HTERT RPE-1 (cell line): Measurements from ENCODE around the gene NINL.
"Not testable (repeated sequence)": the region's sequence is repeated elsewhere in the genome, so short reads cannot be mapped to it uniquely, and the experiment has no call there.

Experiments
- in situ Hi-C: fragments of 300-500 bp; cut with MboI; formaldehyde crosslinking; loops from 4 replicates; pipeline ENCODE4 v1.14.3; 2020; ENCODE audit warnings: low sequenced_read_pairs

The NINL gene

DNA sequence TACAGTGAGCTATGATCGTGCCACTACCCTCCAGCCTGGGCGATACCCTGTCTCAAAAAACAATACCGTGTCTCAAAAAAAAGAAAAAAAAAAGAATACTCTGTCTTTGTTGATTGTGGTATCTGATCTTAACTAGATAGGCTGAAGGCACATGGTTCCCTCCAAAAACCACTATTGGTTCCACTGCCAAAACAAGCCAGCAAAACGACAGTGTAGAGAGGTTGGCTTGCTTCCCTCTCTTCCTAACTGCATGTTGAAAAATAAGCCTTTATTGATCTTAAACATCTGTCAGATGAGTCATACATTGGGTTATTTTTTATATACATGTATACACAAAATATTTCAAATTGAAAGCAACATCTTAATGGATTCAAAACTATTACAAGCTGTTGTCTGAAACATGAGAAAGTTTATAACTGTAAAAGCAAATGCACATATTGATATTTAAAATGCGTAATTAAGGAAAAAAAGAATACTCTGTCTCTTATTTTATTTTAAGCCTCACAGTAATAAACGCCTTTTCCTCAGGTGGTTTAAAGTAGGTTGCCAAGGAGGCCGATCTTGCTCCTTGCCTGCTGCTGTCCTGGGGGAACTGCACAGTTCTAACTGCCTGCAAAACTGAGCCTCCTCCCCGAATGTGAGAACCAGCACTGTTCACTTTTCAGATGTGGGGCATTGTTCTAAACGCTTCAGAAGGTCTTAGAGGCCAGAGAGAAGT lies 7.0 kb upstream of the NINL start:
- in situ Hi-C loops = no loop called here

DNA sequence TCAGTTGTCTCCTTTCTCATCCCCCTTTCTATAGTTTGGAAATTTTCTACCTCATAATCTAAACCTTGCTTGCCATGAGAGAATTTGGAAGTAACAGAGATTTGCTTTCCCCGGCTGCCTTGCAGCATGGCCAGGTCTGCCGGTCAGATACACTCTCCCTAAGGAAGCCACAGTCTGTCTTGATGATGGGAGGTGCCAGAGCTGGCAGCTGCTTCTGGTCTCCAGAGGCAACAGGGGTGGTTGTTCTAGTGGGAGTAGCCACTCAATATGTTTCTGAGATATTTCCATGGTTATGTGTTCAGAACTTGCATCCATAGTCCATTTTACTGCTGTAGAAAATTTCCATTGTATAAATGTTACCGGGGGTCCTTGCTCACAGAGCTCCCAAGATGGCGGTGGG lies 5.4 kb upstream of the NINL start:
- in situ Hi-C loops = not testable (repeated sequence)

DNA sequence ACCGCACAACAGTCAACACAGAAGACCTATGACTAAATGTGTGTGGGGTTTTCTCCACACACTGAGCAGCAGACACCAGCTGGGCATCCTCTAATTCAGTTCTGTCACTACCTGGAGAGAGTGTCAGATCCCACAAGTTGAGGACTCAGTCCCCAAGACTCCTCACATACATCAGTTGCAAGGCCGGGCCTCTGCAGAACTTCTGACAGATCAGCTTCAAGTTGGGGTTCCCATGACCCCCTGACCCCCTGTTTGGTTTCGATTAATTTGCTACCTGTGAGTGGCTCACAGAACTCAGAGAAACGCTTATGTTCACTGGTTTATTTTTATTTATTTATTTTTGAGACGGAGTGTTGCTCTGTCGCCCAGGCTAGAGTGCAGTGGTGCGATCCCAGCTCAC lies 3.2 kb upstream of the NINL start:
- in situ Hi-C loops = no loop called here

DNA sequence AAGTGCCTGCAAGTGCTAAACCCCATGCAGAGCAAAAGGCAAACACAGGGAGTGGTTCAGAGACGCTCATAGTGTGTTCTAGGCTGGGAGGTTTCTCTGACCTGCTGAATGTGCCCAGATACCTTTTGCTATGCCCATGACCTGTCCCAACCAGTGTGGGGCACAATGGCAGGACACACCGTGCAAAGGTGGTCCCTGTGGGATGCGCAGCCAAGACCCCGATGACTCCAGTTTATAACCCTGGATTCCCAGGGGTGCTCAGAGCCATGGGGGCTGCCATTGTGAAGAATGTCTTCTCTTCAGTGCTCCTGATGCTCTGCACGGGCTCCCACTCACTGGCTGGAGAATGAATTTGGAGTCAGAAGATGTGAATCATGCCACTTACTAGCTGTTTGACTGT lies 2.2 kb upstream of the NINL start:
- in situ Hi-C loops = no loop called here

DNA sequence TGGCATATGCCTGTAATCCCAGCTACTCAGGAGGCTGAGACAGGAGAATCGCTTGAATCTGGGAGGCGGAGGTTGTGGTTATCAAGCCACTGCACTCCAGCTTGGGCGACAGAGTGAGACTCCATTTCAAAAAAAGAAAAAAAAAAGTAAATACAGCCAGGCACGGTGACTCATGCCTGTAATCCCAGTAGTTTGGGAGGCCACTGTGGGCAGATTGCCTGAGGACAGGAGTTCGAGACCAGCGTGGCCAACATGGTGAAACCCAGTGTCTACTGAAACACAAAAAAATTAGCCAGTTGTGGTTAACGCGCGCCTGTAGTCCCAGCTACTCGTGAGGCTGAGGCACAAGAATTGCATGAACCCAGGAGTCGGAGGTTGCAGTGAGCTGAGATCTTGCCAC lies 1.5 kb upstream of the NINL start:
- in situ Hi-C loops = no loop called here

DNA sequence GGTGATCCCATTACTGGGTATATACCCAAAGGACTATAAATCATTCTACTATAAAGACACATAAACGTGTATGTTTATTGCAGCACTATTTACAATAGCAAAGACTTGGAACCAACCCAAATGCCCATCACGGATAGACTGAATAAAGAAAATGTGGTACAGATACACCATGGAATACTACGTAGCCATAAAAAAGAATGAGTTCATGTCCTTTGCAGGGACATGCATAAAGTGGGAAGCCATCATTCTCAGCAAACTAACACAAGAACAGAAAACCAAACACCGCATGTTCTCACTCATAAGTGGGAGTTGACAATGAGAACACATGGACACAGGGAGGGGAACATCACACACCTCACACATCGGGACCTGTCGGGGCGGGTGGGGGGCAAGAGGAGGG lies 1.7 kb downstream of the NINL start:
- in situ Hi-C loops = not testable (repeated sequence)

DNA sequence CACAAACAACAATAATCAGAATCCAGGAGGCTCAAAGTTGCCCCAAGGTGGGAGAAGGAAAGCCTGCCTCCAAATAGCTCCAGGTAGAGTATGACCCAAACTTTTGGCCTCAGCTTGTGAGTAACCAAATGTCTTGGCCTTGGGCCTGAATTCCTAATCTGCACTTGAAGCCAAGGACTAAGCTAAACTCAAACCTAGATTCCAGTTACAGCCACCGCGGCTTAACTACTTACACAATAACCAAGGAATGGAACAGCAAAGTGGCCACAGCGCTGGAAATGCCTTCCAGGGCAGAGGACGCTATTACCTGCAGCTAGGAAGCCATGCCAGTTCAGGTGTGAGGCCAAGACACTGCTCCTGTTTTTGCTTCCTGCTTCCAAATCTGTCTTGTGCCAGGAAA lies 4.6 kb downstream of the NINL start:
- in situ Hi-C loops = no loop called here

DNA sequence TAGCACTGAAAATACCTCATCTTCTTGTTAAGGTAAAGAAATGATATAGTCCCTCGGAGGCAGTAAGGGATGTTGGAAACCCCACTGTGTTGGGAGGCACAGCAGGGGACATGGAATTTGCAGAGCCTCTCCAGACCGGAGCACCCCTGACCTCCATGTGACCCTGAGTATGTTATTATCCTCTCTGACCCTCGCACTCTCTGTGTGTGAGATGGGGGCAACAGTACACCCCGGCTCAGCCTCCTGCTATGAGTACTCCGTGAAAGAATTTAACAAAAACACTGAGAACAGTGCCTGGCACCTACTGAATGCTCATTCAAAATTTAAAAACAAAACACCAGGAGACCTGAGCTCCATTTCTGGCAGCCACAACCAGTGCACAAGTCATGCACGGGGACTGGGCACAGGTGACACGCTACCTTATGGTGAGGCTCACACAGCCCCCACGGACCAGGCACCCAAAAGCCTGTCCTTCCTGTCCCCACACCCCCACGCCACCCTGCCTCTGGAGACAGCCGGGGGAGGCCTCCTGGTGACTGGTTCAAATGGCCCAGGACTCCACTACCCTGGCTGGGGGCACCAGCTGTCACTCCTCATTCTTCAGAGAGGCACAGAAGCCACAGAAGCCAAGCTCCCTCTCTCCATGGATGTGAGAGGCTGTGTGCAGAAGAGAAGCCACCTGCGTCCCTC lies 6.1 kb downstream of the NINL start:
- in situ Hi-C loops = no loop called here

DNA sequence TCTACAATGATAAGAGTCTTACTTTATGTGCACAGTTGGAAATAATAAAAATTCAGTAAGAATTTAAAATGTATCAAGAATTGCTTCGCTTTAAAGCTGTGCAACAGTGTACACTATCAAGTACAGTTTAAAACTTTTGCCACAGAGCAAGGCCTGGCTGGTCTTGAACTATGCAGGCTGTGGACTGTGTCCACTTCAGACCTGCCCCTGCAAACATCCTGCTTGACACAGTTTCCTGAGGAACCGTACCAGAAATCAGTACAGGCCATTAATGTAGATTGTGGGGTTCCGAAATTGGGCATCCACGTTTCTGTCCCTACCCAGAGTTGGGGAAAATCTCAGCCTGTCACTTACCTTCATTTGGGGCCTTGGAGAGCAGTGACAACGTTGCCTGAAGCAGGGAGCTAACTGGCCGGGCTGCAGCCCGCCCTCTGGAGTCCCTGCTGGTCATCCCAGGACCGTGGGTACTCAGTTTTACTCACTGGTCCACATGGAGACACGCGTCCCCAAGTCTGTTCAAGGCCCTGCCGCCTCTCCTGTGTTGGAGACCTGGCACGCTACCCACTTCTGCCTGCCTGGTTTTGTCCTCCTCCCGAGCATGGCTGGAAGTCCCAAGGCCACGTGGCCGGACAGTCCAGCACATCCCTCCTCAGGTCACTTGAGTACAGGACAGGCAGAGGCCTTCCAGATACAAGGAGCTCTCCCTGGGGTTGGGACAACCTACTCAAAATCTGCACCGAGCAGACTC lies 8.4 kb downstream of the NINL start:
- in situ Hi-C loops = no loop called here

DNA sequence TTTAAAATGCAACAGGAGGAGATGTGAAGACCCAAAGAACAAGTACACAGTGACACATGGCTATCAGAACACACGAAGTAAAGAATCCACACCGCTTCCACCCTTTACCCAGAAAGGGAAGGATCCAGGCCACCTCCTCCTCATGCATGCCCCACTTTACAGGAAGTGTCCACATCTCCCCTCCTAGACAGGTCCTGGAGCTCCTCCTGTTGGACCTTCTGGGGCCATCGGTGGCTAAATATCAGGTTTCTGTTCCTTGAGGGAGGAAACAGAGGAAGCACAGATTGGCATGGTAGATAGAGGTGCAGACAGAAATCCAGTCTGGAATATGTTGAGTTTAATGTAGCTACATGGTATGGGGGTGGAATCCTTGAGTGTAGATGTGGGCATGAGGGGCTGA lies 10.9 kb downstream of the NINL start:
- in situ Hi-C loops = no loop called here

DNA sequence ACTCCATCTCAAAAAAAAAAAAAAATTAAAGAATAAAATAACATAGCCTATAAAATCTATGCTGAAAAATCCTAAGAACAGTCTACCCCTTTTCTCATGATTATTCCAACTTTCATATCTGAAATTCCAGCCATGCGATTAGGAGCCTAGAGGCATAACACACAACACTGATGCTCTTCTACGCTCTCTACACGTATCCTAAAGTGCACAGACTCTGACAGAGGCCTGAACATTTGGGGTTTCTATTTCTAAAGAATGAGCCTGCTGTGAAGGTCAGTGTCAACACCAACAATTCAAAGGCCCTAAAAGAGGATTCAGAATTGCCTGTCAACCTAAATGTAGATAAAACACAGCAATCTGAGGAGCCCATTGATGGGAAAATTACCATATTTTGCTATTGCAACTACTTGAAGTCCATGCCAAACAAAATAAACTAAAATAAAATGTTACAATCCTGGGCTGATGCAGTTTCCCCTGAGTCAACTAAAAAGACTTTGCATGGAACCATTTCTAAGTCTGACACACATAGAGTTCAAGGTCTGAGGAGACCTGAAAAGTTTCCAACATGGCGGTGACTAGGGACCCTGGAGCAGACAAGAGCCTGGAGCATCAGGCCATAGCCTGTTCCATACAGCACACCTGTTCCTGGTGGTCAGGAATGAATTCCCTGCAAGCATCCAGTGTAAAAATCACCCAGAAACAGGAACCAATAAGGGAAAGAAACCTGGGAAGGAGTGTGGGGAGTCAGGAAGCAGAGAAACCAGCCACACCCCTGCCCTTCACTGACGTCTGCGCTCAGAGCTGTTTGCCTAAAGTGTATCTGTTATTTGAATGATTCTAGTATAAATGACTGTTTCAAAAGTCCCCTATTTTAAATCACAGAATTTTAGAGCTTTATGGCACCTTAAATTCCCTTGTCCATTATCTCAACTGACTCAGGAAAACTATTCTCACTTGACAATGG lies 11.8 kb downstream of the NINL start:
- in situ Hi-C loops = no loop called here

DNA sequence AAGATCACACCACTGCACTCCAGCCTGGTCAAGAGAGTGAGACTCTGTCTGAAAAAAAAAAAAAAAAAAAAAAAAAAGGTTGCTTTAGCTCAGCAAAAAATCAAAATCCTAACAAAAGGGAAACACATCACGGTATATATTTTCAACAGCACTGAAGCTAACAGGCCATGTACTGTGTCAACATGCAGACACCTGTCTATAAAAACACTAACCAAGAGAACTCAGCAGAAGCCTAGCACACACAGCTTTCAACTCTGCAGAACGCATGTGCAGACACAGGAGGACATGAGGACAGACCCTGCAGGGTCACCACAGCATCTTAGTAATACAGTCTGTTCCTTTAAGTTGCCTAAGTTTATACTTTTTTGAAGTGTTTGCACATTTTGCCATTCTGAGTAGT lies 13.5 kb downstream of the NINL start:
- in situ Hi-C loops = no loop called here

DNA sequence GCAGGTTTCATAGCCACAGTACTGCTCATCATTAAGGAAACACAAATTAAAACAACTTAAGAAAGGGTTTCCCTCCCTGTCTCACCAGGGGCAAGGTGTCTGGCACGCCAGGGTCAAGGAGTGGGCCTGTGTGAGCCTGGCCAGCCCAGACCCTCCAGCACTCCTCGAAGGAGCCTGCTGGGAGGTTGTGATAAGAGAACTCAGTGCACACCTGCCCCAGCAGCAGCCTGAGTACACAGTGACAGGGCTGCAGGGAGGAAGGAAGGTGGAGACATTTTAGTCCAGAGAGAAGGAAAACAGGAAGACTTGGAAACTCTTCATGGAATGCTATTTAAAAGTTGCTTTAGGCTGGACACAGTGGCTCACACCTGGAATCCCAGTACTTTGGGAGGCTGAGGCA lies 14.1 kb downstream of the NINL start:
- in situ Hi-C loops = no loop called here

DNA sequence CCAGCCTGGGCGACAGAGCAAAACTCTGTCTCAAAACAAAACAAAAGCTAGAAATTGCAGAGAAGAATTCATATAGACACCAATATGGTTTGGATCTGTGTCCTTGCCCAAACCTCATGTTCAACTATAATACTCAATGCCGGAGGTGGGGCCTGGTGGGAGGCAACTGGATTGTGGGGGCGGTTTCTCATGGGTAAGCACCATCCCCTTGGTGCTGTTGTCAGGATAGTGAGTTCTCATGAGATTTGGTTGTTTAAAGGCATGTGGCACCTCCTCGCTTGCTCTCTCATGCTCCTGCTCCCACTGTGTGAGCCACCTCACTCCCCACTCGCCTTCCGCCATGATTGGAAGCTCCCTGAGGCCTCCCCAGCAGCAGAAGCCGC lies 15.2 kb downstream of the NINL start:
- in situ Hi-C loops = no loop called here

DNA sequence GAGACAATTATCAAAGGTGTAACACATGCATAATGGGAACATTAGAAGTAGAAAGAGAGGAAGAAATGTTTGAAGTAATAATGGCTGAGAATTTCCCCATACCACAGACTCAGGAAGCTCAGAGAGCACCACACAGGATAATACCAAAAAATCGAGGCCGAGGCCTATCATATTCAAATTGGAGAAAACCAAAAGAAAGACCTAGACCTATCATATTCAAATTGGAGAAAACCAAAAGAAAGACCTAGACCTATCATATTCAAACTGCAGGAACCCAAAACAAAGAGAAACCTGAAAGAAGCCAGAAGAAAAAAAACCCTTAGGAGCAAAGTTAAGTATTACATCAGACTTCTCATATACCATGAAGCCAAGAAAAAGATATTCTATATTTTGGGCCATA lies 18.0 kb downstream of the NINL start:
- in situ Hi-C loops = no loop called here

DNA sequence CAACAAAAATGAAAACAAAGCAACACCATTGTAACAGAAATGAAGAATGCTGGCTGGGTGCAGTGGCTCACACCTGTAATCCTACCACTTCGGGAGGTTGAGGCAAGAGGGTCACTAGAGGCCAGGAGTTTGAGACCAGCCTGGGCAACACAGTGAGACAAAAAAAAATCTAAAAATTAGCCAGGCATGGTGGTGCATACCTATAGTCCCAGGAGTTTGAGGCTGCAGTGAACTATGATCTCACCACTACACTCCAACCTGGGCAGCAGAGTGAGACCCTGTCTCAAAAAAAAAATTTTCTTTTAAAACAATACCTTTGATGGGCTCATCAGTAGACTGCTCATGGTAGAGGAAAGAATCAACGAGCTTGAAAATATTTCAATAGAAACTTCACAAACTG lies 18.5 kb downstream of the NINL start:
- in situ Hi-C loops = no loop called here

DNA sequence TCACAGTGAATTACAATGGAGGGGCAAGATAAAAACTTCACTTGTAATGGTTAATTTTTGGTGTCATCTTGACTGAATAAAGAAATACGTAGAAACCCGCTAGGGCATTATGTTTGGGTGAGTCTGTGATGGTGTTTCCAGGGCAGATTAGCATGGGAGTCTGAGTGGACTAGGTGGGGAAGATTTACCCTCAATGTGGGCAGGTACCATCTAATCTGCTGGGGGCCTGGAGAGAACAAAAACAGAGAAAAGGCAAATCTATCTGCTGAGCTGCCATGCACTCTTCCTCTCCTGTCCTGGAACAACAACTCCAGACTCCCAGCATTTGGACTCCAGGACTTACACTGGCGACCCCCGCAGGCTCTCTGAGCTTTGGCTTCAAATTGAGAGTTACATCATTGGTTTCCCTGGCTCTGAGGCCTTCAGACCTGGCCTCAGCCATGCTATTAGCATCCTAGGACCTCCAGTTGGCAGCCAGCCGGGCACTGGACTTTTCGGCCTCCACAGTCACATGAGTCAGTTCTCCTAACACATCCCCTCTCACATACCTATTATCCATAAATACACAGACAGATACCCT lies 19.7 kb downstream of the NINL start:
- in situ Hi-C loops = no loop called here

DNA sequence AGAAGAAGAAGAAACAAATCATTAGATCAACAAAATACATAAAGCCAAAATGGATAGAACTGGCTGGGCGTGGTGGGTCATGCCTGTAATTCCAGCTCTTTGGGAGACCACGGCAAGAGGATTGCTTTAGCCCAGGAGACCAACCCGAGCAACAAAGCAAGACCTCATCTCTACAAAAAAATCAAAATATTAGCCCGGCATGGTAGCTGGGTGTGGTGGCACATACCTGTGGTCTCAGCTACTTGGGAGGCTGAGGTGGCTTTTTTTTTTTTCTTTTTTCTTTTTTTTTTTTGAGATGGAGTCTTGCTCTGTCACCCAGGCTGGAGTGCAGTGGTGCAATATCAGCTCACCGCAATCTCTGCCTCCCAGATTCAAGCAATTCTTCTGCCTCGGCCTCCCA lies 21.5 kb downstream of the NINL start:
- in situ Hi-C loops = no loop called here

DNA sequence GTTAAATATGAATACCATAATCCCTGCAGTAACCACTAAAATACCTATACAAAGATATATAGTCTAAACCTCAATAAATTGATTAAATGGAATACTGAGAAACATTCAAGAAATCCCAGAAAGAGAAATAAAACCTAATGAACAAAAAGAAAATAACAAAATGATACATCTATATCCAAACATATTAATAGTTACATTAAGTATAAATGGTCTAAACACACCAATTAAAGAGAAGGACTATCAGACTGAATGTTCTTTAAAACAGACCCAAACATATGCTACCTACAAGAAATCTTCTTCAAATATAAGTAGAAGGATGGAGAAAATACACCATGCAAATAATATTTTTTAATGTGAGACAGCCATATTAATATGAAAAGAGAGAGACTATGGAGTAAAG lies 22.0 kb downstream of the NINL start:
- in situ Hi-C loops = no loop called here

DNA sequence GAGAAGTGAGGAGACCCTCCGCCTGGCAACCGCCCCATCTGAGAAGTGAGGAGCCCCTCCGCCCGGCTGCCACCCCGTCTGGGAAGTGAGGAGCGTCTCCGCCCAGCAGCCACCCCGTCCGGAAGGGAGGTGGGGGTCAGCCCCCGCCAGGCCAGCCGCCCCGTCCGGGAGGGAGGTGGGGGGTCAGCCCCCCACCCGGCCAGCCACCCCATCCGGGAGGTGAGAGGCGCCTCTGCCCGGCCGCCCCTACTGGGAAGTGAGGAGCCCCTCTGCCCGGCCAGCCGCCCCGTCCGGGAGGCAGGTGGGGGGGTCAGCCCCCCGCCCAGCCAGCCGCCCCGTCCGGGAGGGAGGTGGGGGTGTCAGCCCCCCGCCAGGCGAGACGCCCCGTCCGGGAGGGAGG lies 23.6 kb downstream of the NINL start:
- in situ Hi-C loops = not testable (repeated sequence)

DNA sequence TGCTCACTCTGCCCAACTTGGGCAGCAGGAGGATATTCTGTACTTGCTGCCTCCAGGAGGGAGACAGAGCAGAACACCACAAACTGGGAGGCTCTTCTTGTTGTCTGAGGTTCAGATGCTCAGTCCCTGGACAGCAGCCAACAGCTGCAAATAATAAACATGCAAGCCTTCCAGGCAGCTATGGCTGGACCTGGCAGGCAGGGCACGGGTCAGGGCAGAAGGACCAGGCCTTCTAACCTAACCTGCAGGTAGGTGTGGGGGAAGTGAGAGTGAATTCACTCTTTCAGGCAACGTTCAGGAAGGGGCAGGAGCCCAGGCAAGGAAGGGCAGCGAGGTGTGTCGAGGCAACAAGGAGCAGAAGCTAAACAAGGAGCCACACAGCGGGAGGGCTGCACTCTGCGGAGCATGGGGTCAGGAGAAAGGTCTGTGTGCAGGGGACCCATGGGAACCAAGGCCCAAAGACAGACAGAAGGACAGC lies 31.5 kb downstream of the NINL start:
- in situ Hi-C loops = no loop called here
